Measurements from ENCODE around the gene FARP2. TPM values are rescaled to one million over a fixed set of nuclear protein-coding genes. Genes with fewer than 3 reads are reported as not detected.

Gene FARP2
- total RNA-seq, 1 experiment from 2014 or later, result 49.3 TPM

DNA sequence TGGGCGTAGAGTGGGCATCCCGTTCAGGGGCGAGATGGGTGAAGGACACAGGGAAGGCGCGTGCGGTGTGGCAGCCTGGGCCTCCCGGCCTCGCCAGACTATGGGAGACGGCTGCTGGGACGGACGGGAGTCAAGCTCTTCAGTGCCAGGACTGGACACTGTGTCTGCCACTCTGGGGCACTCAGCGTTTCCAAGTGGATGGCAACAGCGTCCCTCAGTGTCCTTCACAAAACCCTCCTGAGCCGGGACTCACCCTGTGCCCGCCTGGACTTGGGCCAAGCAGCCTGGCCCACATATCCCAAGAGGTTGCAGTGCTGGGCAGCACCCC is 186.2 kb downstream of the FARP2 start:
- no peak for DNase-seq (ENCODE audit: low read depth, low spot score)
- Histone ChIP-seq H2AFZ (ENCODE audit: low read depth, low read length, poor library complexity, severe bottlenecking) (no peak overlapping the region), H3K9me3 (ENCODE audit: control insufficient read depth in 1 of 2, insufficient read depth in 1 of 2, low read depth in 1 of 2, low read length in 2 of 2) (no peaks in the 10 kb centered on the region), H3K79me2 (ENCODE audit: insufficient read depth, low read length) (no peaks in the 10 kb centered on the region), H3K4me3 (replicated peaks in 1 of 2; ENCODE audit: low read depth in 1 of 2, low read length in 2 of 2) (no peak overlapping the region), H3K27ac (ENCODE audit: low read depth, low read length) (no peak overlapping the region), H3K4me1 (ENCODE audit: control insufficient read depth in 1 of 2, insufficient read depth in 2 of 2, low read length in 2 of 2) (peaks cover 7 to 27% of the 10 kb centered on the region in 2 experiments), H3K4me2 (ENCODE audit: low read length) (no peak overlapping the region), H3K27me3 (ENCODE audit: insufficient read depth, low read length) (no peaks in the 10 kb centered on the region), H4K20me1 (ENCODE audit: insufficient read depth) (no peaks in the 10 kb centered on the region), H3K9me2 (ENCODE audit: insufficient read depth) (no peaks in the 10 kb centered on the region), H3K36me3 (ENCODE audit: control insufficient read depth in 1 of 2, insufficient read depth in 2 of 2, low read length in 2 of 2) (no peaks in the 10 kb centered on the region), H3K9ac (ENCODE audit: low read length) (no peak overlapping the region)
- ChIA-PET CTCF (no interaction called here), RAD21 (ENCODE audit: low non-redundant PET in 1 of 2, low total read pairs in 2 of 2, uncharacterized antibody in 2 of 2, unreplicated experiment in 2 of 2) (no interaction called here), POLR2A (no interaction called here)
- intact Hi-C loops (cut with micrococcal nuclease), result no loop called here
- TF ChIP-seq ZNF274 (IDR thresholded peaks at IDR 0.05; ENCODE audit: low read depth, low read length) (no peak), YY1 (IDR thresholded peaks at IDR 0.05; ENCODE audit: extremely low read depth, insufficient replicate concordance, low read depth, low read length) (no peak), ZFX (IDR thresholded peaks at IDR 0.05) (no peak), JUND (IDR thresholded peaks at IDR 0.05) (no peak), EGR1 (IDR thresholded peaks at IDR 0.05; ENCODE audit: low read depth) (no peak), SRF (IDR thresholded peaks at IDR 0.05; ENCODE audit: low read depth) (no peak), SIN3A (IDR thresholded peaks at IDR 0.05; ENCODE audit: low read depth) (no peak), EZH2phosphoT487 (IDR thresholded peaks at IDR 0.05; ENCODE audit: borderline replicate concordance) (no peak), EZH2 (IDR thresholded peaks at IDR 0.05) (no peak), MAX (IDR thresholded peaks at IDR 0.05) (no peak), FOSL1 (IDR thresholded peaks at IDR 0.05; ENCODE audit: low read depth) (no peak)
- TF ChIP-seq, protein P1, sequence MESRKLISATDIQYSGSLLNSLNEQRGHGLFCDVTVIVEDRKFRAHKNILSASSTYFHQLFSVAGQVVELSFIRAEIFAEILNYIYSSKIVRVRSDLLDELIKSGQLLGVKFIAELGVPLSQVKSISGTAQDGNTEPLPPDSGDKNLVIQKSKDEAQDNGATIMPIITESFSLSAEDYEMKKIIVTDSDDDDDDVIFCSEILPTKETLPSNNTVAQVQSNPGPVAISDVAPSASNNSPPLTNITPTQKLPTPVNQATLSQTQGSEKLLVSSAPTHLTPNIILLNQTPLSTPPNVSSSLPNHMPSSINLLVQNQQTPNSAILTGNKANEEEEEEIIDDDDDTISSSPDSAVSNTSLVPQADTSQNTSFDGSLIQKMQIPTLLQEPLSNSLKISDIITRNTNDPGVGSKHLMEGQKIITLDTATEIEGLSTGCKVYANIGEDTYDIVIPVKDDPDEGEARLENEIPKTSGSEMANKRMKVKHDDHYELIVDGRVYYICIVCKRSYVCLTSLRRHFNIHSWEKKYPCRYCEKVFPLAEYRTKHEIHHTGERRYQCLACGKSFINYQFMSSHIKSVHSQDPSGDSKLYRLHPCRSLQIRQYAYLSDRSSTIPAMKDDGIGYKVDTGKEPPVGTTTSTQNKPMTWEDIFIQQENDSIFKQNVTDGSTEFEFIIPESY (IDR thresholded peaks at IDR 0.05; ENCODE audit: extremely low read depth, insufficient replicate concordance, low read length), result no peak
- TF ChIP-seq, protein P2, sequence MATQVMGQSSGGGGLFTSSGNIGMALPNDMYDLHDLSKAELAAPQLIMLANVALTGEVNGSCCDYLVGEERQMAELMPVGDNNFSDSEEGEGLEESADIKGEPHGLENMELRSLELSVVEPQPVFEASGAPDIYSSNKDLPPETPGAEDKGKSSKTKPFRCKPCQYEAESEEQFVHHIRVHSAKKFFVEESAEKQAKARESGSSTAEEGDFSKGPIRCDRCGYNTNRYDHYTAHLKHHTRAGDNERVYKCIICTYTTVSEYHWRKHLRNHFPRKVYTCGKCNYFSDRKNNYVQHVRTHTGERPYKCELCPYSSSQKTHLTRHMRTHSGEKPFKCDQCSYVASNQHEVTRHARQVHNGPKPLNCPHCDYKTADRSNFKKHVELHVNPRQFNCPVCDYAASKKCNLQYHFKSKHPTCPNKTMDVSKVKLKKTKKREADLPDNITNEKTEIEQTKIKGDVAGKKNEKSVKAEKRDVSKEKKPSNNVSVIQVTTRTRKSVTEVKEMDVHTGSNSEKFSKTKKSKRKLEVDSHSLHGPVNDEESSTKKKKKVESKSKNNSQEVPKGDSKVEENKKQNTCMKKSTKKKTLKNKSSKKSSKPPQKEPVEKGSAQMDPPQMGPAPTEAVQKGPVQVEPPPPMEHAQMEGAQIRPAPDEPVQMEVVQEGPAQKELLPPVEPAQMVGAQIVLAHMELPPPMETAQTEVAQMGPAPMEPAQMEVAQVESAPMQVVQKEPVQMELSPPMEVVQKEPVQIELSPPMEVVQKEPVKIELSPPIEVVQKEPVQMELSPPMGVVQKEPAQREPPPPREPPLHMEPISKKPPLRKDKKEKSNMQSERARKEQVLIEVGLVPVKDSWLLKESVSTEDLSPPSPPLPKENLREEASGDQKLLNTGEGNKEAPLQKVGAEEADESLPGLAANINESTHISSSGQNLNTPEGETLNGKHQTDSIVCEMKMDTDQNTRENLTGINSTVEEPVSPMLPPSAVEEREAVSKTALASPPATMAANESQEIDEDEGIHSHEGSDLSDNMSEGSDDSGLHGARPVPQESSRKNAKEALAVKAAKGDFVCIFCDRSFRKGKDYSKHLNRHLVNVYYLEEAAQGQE (IDR thresholded peaks at IDR 0.05; ENCODE audit: low read depth), result no peak
- no TSS peak for BruUV-seq (replicated peaks)
- no peak for ATAC-seq

Small RNA genes within 50 kb of the gene (microRNA-seq; reads per million reads assigned to microRNA genes)
- not detected for gene MIR3133 (ENCODE audit: borderline number of aligned reads)

Other genes with a start within 250 kb of the FARP2 start
- 45.8 TPM for gene PASK, start 206.8 kb upstream of the FARP2 start, total RNA-seq (2021; ENCODE audit: unreplicated experiment)
- gene PPP1R7, start 205.8 kb upstream of the FARP2 start, total RNA-seq (2021; ENCODE audit: unreplicated experiment), result 45.4 TPM
- gene ANO7, start 167.6 kb upstream of the FARP2 start, total RNA-seq (2021; ENCODE audit: unreplicated experiment), result 0.84 TPM
- 462 TPM for gene HDLBP, start 40.6 kb upstream of the FARP2 start, total RNA-seq (2021; ENCODE audit: unreplicated experiment)
- 317 TPM for gene SEPTIN2, start 40.4 kb upstream of the FARP2 start, total RNA-seq (2021; ENCODE audit: unreplicated experiment)
- 160 TPM for gene STK25, start 152.3 kb downstream of the FARP2 start, total RNA-seq (2021; ENCODE audit: unreplicated experiment)
- 41.5 TPM for gene BOK, start 202.5 kb downstream of the FARP2 start, total RNA-seq (2021; ENCODE audit: unreplicated experiment)

All from HCT116 (cell line).